ENCODE results near the gene RHOG.

GRCh38 chr11:3877364-3878257 lies 36.9 kb upstream of the RHOG start:
- TF ChIP-seq CTCF (conservative IDR thresholded peaks at IDR 0.05) (no peak), EZH2 (IDR thresholded peaks at IDR 0.05; ENCODE audit: low read depth) (no peak)
